DND-41 (cell line): ENCODE data around the gene MLC1.

Experiments
- ATAC-seq: fragments of 200-7000 bp; cut with Tn5 transposase; 3 replicates; pipeline ENCODE4 v1.9.1; 2021; ENCODE audit warnings: low read depth; ENCODE audit not compliant: insufficient read depth
- DNase-seq: peaks from one replicate; pipeline ENCODE4 v3.0.0-alpha.2; 2020
- H2AFZ ChIP-seq: 2 replicates; pipeline ENCODE4 v1.6.0; 2012; ENCODE audit warnings: low read depth, low read length
- H3K27ac ChIP-seq: 2 replicates; pipeline ENCODE4 v1.5.1; 2012; ENCODE audit warnings: low read length, inconsistent platforms
- H3K27me3 ChIP-seq: fragments of 200-600 bp; sonication (generic); 2 replicates; pipeline ENCODE4 v1.6.0; 2012; ENCODE audit warnings: low read length, mild to moderate bottlenecking, inconsistent platforms; ENCODE audit not compliant: insufficient read depth, poor library complexity
- H3K36me3 ChIP-seq: 2 replicates; pipeline ENCODE4 v1.5.1; 2012; ENCODE audit warnings: low read length, inconsistent platforms; ENCODE audit not compliant: insufficient read depth
- H3K4me1 ChIP-seq: 2 replicates; pipeline ENCODE4 v1.5.1; 2012; ENCODE audit warnings: mild to moderate bottlenecking, low read length; ENCODE audit not compliant: insufficient read depth
- H3K4me2 ChIP-seq: 2 replicates; pipeline ENCODE4 v1.6.0; 2012; ENCODE audit warnings: mild to moderate bottlenecking, moderate library complexity, low read length, inconsistent platforms; ENCODE audit not compliant: insufficient read depth
- H3K4me3 ChIP-seq, 2 experiments: fragments of 200-600 bp in 1 of 2; shearing (Covaris generic) in 1 of 2; 2 replicates each; pipeline ENCODE4 v1.5.1; 2012 to 2016; ENCODE audit warnings: inconsistent platforms in 2 of 2, low read length in 2 of 2, mild to moderate bottlenecking in 2 of 2, low read depth in 1 of 2, moderate library complexity in 1 of 2
- H3K79me2 ChIP-seq: 2 replicates; pipeline ENCODE4 v1.6.0; 2012; ENCODE audit warnings: low read length, inconsistent platforms; ENCODE audit not compliant: insufficient read depth
- H3K9ac ChIP-seq: 2 replicates; pipeline ENCODE4 v1.6.0; 2012; ENCODE audit warnings: low read depth, mild to moderate bottlenecking, inconsistent platforms, low read length, moderate library complexity
- H3K9me3 ChIP-seq: 2 replicates; pipeline ENCODE4 v1.5.1; 2012; ENCODE audit warnings: low read length, moderate library complexity, mild to moderate bottlenecking, inconsistent platforms; ENCODE audit not compliant: insufficient read depth, severe bottlenecking
- H4K20me1 ChIP-seq: 2 replicates; pipeline ENCODE4 v1.6.0; 2012; ENCODE audit warnings: low read length; ENCODE audit not compliant: insufficient read depth
- EZH2 ChIP-seq: IDR thresholded peaks from 3 replicates; pipeline ENCODE4 v1.6.1; 2012; ENCODE audit warnings: borderline replicate concordance, low read depth, mild to moderate bottlenecking, moderate library complexity, low read length, inconsistent platforms; ENCODE audit not compliant: severe bottlenecking
- TF ChIP-seq, protein P1 (sequence below): IDR thresholded peaks from 2 replicates; pipeline ENCODE4 v1.5.1; 2012; ENCODE audit warnings: borderline replicate concordance, low read length, moderate library complexity, mild to moderate bottlenecking; ENCODE audit not compliant: poor library complexity, severe bottlenecking; ENCODE audit errors: extremely low read depth

Gene MLC1

GRCh38 chr22:50068096-50068495 is 17.1 kb downstream of the MLC1 start:
- no peak overlapping the region for H3K4me2 ChIP-seq
- H3K9me3 ChIP-seq, result no peaks in the 10 kb centered on the region
- no peaks in the 10 kb centered on the region for H3K36me3 ChIP-seq
- no peak overlapping the region for H3K9ac ChIP-seq
- no peaks in the 10 kb centered on the region for H4K20me1 ChIP-seq
- no peaks in the 10 kb centered on the region for H3K79me2 ChIP-seq
- H2AFZ ChIP-seq, result no peak overlapping the region
- no peak overlapping the region for H3K27ac ChIP-seq
- no peak for TF ChIP-seq EZH2
- TF ChIP-seq, protein P1, sequence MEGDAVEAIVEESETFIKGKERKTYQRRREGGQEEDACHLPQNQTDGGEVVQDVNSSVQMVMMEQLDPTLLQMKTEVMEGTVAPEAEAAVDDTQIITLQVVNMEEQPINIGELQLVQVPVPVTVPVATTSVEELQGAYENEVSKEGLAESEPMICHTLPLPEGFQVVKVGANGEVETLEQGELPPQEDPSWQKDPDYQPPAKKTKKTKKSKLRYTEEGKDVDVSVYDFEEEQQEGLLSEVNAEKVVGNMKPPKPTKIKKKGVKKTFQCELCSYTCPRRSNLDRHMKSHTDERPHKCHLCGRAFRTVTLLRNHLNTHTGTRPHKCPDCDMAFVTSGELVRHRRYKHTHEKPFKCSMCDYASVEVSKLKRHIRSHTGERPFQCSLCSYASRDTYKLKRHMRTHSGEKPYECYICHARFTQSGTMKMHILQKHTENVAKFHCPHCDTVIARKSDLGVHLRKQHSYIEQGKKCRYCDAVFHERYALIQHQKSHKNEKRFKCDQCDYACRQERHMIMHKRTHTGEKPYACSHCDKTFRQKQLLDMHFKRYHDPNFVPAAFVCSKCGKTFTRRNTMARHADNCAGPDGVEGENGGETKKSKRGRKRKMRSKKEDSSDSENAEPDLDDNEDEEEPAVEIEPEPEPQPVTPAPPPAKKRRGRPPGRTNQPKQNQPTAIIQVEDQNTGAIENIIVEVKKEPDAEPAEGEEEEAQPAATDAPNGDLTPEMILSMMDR, result no peak
- ATAC-seq, result no peak
- H3K27me3 ChIP-seq, result no peaks in the 10 kb centered on the region
- H3K4me3 ChIP-seq, result no peak overlapping the region
- DNase-seq, result no peak
- H3K4me1 ChIP-seq, result no peaks in the 10 kb centered on the region

DNA sequence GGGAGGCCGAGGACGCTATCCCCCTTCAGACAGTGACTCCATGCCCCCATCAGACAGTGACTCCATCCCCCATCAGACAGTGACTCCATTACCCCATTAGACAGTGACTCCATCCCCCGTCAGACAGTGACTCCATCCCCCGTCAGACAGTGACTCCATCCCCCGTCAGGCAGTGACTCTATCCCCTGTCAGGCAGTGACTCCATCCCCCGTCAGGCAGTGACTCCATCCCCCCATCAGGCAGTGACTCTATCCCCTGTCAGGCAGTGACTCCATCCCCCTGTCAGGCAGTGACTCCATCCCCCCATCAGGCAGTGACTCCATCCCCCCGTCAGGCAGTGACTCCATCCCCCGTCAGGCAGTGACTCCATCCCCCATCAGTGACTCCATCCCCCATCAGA is 18.0 kb downstream of the MLC1 start:
- Histone ChIP-seq H3K4me1 (no peaks in the 10 kb centered on the region), H3K27me3 (no peaks in the 10 kb centered on the region), H3K4me3 (no peak overlapping the region), H3K36me3 (no peaks in the 10 kb centered on the region), H3K79me2 (no peaks in the 10 kb centered on the region), H3K27ac (no peak overlapping the region), H3K4me2 (no peak overlapping the region), H4K20me1 (no peaks in the 10 kb centered on the region), H3K9me3 (no peaks in the 10 kb centered on the region), H2AFZ (no peak overlapping the region), H3K9ac (no peak overlapping the region)
- TF ChIP-seq EZH2, result no peak
- TF ChIP-seq, protein P1, result no peak
- DNase-seq (no peak), ATAC-seq (no peak)

GRCh38 chr22:50064453-50064852 is 20.8 kb downstream of the MLC1 start:
- Histone ChIP-seq H2AFZ (no peak overlapping the region), H3K27me3 (no peaks in the 10 kb centered on the region), H3K79me2 (no peaks in the 10 kb centered on the region), H4K20me1 (no peaks in the 10 kb centered on the region; the same call in 1 of the 2 replicates), H3K4me3 (no peak overlapping the region), H3K4me1 (no peaks in the 10 kb centered on the region), H3K9ac (no peak overlapping the region), H3K27ac (no peak overlapping the region), H3K4me2 (no peak overlapping the region), H3K9me3 (no peaks in the 10 kb centered on the region), H3K36me3 (no peaks in the 10 kb centered on the region)
- no peak for TF ChIP-seq EZH2
- TF ChIP-seq, protein P1, result no peak
- ATAC-seq (no peak), DNase-seq (no peak)
